Measurements from ENCODE around the gene STPG1.

The STPG1 gene

DNA sequence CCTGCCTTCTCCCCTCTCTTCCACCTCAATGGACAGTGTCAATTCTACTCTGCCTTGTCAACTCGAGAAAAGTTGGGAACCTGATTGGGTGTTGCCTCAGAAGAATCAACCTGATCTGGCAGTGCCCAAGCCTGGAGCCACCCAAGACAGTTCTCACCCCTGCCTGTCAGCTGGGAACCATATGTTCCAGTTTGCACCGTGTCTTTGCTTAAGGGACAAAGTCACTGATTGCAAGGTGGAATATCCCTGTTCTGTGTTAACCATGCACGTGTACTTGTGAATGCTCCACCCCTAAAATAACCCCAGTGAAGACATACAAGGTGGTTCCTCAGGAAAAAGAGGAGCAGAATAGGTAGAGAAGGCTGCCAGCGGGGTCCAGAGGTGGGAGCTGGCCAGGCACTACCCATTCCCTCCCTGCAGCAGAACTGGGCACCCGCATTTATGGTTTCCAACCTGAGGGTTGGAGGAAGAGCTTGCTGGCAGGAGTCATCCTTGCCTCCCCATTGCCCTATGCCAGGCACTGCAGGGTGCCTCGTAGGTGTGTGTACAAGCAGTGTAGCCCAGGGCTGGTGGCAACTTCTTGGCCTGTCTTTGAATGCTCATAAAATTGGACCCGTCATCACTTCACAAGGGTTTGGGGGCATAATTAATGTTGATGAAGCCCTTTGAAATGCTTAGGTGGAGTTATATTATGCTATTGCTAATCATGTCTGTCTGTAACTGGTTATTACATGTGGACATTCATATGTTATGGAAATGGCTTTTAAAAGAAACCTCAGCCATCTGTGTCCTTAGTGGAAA is 13.4 kb upstream of the STPG1 start:
- DNase-seq, result peak; percentile 30

DNA sequence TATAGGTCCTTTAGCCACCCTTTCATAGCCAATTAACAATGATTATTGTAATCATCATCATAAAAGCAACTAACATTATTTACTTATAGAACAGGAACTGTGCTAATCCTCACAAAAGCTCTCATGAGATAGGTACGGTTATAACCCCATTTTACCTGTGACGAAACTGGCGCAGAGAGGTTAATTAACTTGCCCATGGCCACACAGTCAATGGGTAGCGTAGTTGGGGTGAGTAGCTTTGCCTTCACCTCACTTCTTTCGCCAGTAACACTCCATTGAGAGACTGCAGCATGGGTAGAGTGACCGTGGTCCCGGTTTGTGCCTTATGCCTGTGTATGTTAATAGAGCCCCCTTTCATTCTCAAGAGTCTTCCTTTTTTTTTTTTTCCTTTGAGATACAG is 12.3 kb upstream of the STPG1 start:
- no peak for DNase-seq

DNA sequence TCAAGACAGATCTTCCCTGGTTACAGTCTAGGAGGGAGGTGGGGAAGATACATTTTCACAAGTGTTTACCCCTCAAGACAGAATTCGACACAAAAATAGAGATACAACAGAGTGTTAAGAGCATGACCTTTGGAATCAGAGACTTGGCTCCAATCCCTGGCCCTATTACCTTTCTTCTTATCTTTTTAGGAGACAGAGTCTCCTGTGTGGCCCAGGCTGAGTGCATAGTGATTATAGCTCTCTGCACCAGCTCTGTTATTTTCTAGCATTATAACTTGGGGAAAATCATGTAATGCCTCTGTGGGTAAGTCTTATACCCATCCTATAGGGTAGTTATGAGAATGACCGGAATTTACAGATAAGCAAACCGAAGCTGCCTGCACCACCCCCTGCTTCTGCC is 11.9 kb upstream of the STPG1 start:
- no peak for DNase-seq

DNA sequence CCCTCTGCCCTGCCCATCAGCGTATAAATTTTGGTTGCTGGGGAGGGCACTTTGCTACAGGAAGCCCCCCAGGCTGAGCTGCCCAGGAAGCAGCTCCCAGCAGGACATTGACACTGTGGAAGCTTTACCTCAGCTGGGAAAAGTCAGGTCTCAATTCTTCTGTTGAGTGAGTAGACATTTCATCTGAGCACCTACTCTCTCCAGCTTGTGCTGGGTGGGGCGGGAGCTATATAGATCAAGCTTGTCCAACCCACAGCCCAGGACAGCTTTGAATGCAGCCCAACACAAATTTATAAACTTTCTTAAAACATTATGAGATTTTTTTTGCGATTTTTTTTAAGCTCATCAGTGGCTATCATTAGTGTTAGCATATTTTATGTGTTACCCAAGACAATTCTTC is 11.4 kb upstream of the STPG1 start:
- DNase-seq, result no peak

DNA sequence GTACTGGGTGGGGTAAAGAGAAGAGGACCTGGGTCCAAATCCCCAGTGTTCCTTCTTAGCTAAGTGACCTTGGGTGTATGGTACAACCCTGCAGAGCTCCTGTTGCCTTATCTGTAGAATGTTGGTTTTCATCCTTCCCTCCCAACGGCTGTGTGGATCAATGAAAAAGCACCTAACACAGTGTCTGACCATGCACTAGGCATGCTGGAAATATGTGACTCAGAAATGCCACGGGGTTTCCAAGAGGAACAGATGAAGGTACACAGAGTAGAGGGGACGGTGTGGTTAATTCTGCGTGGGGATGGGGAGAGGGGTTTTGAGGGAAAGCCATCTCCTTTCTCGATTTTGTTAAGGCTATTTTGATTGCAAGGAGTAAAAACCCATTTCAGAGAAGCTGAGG is 10.6 kb upstream of the STPG1 start:
- DNase-seq, result no peak

DNA sequence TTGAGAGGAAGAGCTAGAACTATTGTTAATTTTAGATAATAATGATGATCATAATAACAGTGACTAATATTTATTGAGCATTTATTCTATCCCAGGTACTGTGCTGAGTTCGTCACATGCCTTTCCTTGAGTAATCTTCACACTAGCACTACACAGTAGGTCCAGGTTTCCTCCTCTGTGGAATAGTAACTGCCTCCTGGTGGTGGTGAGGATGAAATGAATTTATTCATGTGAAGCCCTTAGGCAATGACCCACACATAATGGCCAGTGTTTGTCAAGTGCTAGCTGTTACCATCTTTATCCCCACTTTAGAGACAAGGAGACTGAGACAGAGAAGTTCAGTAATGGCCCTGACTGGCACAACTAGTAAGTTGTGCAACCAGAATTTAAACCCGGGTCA is 7.9 kb upstream of the STPG1 start:
- peak; percentile 17 for DNase-seq

DNA sequence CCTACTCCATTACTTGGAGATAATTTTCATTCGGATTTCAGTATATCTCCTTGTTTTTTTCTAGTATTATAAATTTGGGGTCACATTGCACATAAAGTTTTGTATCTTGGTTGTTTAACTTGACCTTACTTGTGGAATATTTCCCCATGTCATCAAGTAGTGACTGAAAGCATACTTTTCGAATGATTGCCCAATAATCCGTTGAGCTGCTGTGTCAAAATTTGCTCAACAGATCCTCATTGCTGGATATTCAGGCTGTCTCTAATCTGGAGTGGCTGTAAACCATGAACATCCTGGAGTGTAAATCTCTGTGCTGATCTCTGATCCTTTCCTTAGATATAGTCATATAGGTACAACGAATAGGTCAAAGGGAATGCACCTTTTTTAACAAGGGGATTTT is 7.0 kb upstream of the STPG1 start:
- peak; percentile 50 for DNase-seq

DNA sequence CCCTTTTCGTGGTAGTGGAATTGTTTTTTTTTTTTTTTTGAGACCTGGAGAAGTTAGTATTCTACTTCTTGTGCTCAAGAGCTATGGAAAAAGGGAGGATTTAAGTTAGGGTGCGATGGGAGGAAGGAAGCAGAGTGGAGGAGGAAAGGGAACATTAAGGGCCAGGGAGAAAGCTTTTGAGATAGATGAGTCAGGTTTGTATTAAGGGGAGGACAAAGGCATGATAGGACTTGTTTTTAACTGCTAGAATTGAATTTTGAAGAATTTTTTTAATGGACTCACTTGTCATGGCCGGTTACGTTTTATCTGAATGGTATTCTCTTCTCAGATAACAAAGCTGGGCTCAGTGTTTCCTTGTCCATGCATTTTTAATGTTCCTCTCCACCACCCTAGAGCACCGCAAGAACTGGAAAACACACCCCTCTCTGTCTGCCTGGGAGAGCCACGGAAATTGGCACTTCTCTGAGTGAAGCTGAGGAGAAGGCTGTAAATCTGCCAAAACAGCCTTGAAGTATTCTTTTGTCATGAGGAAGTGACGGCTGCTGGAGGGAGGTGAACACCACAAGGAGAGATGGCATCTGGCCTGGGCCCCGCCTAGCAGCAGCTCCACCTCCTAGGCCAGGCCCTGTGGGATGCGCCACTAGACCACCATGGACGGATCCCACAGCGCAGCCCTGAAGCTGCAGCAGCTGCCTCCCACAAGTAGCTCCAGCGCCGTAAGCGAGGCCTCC is 5.5 kb upstream of the STPG1 start:
- DNase-seq, result peak; percentile 93

DNA sequence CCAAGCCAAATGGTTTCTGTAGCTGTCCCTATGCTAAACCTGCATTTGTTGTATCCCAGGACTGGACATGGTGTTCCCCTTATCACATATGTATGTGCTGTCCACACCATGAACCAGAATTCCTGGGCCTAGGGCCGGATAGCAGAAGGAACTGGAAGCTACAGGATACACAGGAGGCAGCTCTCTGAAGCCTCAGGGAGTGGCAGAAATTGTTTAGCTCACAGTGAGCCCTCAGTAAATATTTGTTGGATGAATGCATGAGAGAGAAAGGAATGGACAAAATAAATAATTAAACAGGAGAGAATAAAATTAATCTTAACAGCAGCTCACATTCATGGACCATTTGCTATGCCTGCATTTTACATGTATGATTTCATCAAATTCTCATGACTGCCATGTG is 4.1 kb upstream of the STPG1 start:
- DNase-seq, result peak; percentile 35

DNA sequence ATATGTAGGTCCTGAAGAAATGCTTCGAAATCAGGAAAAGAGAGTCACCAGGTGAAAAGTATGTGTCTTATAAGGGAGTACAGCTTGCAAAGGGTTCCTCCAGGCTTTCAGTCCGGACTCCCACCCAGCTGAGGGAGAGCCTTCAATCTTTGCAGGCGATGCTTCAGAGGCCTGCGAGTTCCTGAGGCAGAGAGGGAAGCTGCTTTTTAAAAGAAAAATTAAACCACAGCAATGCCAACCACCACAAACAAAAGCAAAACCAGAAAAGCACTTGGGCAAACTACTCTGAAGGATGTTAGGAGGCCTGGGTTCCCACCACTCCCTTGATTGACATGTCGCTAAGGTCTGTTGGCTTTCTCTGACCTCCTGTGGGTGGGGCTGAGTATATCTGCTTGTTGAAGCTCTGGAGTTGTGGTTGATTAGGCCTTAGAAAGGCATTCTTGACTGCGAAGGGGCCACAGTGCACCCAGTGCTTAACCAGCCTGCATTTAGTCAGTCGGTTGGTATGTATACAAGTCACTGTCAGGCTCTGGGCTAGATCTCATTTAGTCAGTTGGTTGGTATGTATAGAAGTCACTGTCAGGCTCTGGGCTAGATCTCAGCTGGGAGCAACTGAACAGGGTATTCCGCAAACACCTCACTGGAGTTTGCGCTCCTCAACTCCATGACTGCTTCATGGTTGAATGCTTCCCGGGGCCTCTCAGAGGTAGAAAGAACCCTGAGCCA is 3.2 kb upstream of the STPG1 start:
- peak; percentile 96 for DNase-seq

DNA sequence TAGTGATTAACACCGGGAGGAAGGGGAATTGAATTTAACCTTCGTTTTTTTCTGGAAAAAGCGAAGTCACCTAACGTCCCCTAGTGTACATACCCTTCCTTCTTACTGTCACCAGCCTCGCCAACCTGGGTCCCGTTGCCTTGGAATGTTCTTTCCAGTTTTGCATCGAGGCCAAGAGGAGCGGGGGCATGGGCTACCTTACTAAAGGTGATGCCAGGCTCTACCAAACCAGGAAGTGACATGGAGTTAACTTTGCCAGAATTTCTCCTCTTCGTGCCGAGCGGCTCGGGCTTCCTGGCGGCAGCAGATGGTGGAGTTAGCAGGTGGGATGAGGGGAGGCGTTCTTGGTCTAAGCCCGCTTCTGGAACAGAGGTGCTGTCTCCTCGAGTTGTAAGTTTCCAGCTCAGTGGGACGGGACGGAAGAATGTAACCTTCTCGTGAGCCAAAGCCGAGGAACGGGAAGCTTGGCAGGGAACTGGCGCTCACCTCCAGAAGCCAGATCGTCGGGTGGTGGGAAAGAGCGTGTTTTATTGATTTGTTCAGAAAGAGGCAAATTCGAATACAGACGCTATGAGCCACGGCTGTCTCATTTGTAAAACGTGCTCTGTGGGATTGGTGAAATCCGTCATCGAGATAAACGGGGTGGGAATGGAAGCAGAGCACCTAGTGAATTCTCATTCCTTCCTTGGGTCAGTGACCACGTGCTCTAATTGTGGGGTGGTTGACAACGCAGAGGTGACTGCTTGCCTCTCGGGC is 2.5 kb upstream of the STPG1 start:
- peak; percentile 26 for DNase-seq

DNA sequence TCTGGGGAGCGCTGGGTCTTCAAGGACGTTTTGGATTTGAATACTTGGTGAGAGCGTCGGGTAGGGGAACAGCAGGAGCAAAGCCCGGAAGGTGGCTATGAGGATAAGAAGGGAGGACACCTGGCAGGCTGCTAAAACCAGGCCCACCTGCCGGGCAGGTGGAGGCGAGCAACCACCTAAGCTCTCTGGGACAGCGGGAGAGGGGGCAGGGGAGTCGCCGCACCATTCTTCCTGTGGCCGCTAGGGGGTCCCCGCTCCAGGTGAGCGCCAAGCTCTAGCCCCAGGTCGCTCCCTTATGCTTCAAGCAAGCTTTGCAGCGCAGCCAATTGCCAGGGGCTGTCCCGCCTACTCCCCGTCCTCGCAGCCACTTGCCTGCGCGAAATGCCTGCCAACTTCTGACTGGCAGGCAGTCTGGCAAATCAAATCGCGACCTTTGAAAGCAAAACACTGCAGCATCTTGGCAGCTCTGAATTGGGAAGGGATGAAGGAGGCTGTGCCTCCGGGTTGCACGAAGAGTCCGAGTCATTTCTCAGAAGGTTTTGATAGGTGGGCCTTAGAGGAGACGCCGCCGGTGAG is 1.8 kb upstream of the STPG1 start, which contains the start of gene NIPAL3:
TSS of gene NIPAL3 (plus strand) at position 469 of the 576 bp plus-strand sequence. CDS start 3,746 bp downstream, outside the sequence.
- DNase-seq, result peak; percentile 99

DNA sequence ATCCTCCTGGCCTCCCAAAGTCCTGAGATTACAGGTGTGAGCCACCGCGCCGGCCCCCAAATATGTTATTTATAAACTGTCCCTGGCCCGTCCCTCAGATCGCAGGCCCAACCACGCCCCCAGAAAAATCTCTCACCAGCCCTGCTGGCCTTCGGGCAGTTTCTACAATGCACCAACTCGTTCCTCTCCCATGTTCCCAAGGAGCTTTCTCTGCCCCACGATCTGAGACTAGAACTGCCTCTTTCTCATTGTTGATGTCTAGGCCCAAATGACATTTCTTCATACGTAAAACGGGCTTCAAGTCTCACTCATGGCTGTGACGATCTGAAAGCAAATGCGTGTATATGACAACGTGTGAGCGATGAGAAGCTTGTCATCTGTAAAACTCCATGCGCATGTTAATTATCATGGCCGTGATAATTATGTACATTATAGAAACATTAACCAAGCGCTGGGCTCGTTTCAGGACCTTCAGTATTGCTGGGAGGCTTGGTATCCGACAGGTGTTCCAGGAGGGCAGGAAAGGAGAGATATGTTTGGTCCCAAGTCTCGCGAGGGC is 1.3 kb upstream of the STPG1 start:
- no peak for DNase-seq

DNA sequence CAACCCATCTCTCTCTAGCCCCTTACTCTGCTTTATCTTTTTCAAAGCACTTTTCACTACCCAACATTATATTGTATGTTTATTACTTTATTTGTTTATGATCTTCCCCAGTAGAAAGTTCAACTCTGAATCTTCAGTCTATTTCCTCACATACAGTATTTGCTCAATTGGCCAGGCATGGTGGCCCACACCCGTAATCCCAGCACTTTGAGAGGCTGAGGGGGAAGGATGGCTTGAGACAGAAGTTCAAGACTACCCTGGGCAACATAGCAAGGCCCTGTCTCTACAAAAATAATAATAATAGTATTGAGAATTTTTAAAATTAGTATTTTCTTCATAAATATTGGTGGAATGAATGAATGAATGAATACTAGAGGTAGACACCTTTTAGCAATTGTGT is 1.2 kb downstream of the STPG1 start:
- no peak for DNase-seq

DNA sequence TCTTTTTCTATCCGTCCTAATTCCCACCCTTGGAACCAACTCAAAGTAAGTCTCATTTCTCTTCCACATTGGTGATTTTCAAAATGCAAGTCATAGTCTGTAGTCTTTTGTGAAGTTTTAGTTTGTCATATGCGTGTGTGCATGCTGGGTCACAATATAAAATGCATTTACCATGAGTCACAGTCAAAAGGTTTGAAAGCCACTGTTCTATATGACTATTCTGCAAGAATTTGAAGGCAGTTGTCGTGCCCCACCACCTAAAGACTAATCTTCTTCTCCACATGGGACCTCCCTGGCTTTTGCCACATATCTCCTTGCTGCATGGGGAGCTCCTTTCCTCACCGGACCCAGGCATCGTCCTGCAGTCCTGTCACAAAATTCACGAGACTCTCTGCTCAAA is 1.6 kb downstream of the STPG1 start:
- peak; percentile 55 for DNase-seq

DNA sequence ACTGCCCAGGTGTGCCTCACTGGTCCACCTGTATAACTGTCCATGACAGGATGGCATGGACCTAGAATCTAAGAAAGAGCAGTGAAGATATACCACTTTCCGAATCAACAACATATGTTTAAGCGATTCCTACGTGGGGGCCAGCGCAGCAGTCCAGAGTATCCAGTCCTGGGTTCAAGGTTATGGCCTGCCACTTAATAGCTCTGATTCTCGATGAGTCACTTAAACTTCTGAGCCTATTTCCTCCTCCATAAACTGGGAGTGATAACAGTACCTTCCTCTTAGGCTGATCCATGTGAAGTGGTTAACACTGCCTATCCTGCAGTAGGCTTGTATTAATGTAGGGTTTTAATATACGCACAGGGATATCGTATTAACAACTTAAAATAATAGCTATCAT is 2.8 kb downstream of the STPG1 start:
- no peak for DNase-seq

DNA sequence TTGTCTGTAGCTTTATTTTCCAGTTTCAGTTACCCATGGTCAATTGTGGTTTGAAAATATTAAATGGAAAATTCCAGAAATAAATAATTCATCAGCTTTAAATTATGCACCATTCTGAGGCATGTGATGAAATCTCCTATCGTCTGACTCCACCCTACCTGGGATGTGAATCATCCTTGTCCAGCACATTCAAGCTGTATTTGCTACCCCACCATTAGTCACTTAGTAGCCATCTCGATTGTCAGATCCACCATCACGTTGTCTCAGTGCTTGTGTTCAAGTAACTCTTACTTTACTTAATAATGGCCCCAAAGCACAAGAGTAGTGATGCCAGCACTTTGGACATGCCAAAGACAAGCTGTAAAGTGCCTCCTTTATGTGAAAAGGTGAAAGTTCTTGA is 4.0 kb downstream of the STPG1 start:
- no peak for DNase-seq

DNA sequence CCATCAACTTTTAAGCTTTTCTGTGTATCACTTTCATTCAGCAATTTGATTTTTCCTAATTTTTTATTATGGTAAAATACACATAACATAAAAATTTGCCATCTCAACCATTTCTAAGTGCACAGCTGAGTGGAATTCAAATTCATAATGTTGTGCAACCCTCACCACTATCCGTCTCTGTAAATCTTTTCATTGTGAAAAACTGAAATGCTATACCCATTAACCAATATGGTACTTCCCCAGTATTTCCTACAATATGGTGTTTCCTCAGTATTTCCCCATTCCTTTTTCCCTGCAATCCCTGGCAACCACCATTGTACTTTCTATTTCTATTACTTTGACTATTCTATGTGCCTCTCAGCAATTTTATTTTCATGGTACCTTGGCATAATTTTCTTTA is 6.8 kb downstream of the STPG1 start:
- no peak for DNase-seq

DNA sequence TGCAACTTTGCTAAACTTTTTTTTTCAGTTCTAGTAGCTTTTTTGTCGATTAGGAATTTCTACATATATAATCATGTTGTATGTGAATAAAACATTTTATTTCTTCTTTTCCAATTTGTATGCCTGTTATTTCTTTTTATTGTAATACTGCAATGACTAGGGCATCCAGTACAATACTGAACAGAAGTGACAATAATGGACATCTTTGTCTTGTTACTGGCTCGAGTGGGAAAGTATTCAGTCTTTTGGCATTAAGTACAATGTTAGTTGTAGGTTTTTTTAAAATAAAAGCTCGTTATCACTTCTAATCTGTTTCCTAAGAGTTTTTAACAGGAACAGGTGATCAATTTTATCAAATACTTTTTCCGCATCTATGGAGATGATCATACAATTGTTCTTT is 9.8 kb downstream of the STPG1 start:
- DNase-seq, result no peak

DNA sequence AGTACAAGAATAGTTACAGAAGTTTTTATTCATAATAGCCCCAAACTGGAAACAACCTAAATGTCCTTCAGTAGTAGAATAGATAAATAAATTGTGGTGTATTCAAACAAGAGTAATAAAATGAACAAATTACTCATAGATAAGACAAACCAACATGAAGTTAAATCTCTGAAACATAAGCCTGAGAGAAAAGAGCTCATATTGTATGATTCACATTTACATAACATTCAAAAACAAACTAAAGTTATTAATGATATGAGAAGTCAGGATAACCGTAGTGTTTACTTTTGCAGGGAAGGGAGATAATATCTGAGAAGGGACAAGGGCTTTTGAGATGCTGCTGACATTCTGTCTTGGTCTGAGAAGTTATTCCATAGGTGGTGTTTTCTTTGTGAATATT is 13.5 kb downstream of the STPG1 start:
- DNase-seq, result no peak

DNA sequence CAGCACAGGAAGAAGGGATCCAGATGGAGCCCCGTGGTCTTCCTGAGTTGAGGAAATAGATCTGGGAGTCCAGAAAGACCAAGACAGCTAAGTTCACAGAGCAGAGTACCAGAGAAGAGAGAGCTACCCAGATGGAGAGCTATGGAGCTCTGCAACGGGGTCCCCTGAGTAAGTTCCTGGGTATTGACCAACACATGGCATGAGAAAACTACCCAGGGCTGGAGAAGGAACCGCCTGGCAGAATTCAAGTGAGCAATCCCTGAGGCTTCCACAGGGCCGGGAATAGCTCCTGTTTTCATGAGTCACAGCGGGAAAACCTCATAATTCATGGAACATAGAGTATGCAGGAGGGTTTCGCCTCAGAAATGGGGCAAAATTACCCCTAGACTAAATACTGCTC is 19.7 kb downstream of the STPG1 start:
- DNase-seq, result no peak

DNA sequence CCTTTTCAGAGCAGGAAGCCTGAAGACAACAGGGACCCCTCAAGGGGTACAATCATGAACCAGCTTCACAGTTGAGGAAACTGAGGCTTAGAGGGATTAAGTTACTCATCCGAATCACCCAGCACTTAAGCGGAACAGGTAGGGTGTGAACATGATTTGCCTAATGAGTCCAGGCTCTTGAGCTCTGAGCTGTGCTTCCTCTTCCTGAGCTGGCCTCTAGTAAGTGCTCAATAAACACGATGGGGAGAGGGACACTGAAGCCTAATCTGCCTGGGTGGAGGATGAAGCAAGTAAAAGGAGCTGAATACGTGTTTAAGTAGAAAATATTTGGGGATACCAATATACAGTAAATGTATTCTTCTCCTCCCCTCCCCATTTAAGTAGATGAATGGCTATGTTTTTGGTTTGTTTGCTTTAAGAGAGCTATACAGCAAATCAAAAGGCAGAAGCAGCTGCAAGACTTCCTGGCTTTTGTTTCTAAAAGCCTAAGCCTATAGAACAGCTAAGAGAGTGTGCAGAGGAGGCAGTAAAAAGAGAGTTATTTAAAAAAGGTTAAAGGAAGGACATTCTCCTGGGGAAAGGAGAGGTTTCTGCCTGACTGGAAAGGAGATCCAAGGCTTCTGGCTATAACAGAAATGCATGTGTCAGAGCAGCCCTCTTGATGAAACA is 20.5 kb downstream of the STPG1 start:
- no peak for DNase-seq

Measured in hematopoietic multipotent progenitor cell treated with erythropoietin and hydrocortisone succinate and interleukin-3 and kit ligand, for 6 days (in vitro differentiated cells).